Vagina (tissue), 2 donors: ENCODE results near the gene AMPD1. TPM values are rescaled to one million over a fixed set of nuclear protein-coding genes. Genes with fewer than 3 reads are reported as not detected.

Source experiments
- DNase-seq, 2 donors: peaks; one replicate each; pipeline ENCODE4 v3.0.0-alpha.2; 2017; ENCODE audit errors: extremely low spot score in 2 of 2
- H3K27ac ChIP-seq: fragments of 200-600 bp; sonication (generic); one replicate; pipeline ENCODE4 v1.5.1; 2019
- H3K27me3 ChIP-seq: fragments of 200-600 bp; sonication (generic); one replicate; pipeline ENCODE4 v1.5.1; 2019
- H3K36me3 ChIP-seq, 2 donors: fragments of 200-600 bp; sonication (generic); one replicate each; pipeline ENCODE4 v1.5.1; 2017 to 2019
- H3K4me1 ChIP-seq: fragments of 200-600 bp; sonication (generic); one replicate; pipeline ENCODE4 v1.5.1; 2019
- H3K4me3 ChIP-seq, 2 donors: fragments of 200-600 bp; sonication (generic); 1 replicate in 1 of 2; 2 replicates in 1 of 2; pipeline ENCODE4 v1.5.1; 2016 to 2019
- H3K9me3 ChIP-seq: fragments of 200-600 bp; sonication (generic); one replicate; pipeline ENCODE4 v1.5.1; 2019
- POLR2A ChIP-seq, 2 donors: fragments of 450-650 bp; IDR thresholded peaks; one replicate each; pipeline ENCODE4 v1.6.1; 2017; ENCODE audit warnings: antibody characterized with exemption in 2 of 2, mild to moderate bottlenecking in 2 of 2, moderate library complexity in 2 of 2
- POLR2AphosphoS5 ChIP-seq, 2 donors: sonication (generic); formaldehyde crosslinking; IDR thresholded peaks; one replicate each; pipeline ENCODE4 v1.9.0; 2017; ENCODE audit warnings: antibody characterized with exemption in 2 of 2, mild to moderate bottlenecking in 2 of 2, low read depth in 1 of 2; ENCODE audit not compliant: insufficient read depth in 1 of 2
- intact Hi-C: fragments of 100-400 bp; cut with DNase I; formaldehyde crosslinking; loops from one replicate; pipeline ENCODE4 v1.15.1; 2023
- total RNA-seq: library from RNA; depleted of rRNA; stranded (reverse); fragments of >200 nt; gene quantifications from one replicate; pipeline ENCODE4 v1.2.3, GENCODE V29; 2016
- TF ChIP-seq, protein P1 (sequence below), 3 experiments: fragments of 450-650 bp in 2 of 3; fragments of 200-600 bp in 1 of 3; sonication (generic) in 1 of 3; IDR thresholded peaks; one replicate each; pipeline ENCODE4 v1.5.1; 2017 to 2019; ENCODE audit warnings: antibody characterized with exemption in 3 of 3, mild to moderate bottlenecking in 2 of 3, moderate library complexity in 2 of 3

AMPD1 gene
- total RNA-seq, 1 donor from 2014 or later, result not detected

DNA sequence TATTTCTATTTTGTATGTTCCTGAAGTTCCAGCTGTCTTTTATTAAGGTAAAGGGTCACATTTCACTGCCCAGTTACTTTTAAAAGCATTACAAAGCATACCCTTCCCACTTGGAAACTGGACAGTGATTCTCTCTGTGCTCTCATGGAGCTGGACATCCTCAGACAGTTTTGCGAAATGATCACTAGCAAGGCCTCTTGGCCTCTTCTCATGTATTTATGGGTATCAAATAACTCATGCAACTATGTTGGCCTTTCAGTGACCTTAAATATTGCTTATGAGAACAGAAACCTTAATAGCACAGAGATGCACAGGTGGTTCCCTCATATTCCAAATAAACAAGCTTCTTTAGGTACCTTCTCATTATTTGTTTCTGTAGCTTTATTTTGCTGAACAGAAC is 7.9 kb upstream of the AMPD1 start:
- no peaks in the 10 kb centered on the region for H3K9me3 ChIP-seq
- H3K27me3 ChIP-seq, result no peaks in the 10 kb centered on the region
- no peak for DNase-seq
- intact Hi-C loops, result no loop called here
- no peaks in the 10 kb centered on the region for H3K4me1 ChIP-seq
- H3K36me3 ChIP-seq, result peaks cover 4 to 20% of the 10 kb centered on the region in 2 donors
- TF ChIP-seq, protein P1, sequence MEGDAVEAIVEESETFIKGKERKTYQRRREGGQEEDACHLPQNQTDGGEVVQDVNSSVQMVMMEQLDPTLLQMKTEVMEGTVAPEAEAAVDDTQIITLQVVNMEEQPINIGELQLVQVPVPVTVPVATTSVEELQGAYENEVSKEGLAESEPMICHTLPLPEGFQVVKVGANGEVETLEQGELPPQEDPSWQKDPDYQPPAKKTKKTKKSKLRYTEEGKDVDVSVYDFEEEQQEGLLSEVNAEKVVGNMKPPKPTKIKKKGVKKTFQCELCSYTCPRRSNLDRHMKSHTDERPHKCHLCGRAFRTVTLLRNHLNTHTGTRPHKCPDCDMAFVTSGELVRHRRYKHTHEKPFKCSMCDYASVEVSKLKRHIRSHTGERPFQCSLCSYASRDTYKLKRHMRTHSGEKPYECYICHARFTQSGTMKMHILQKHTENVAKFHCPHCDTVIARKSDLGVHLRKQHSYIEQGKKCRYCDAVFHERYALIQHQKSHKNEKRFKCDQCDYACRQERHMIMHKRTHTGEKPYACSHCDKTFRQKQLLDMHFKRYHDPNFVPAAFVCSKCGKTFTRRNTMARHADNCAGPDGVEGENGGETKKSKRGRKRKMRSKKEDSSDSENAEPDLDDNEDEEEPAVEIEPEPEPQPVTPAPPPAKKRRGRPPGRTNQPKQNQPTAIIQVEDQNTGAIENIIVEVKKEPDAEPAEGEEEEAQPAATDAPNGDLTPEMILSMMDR (IDR thresholded peaks at IDR 0.05), result no peak
- no peak for TF ChIP-seq POLR2A (IDR thresholded peaks at IDR 0.05)
- no peak for TF ChIP-seq POLR2AphosphoS5 (IDR thresholded peaks at IDR 0.05; ENCODE audit: insufficient read depth in 1 of 2, low read depth in 1 of 2)
- H3K4me3 ChIP-seq, result no peak overlapping the region
- H3K27ac ChIP-seq, result no peak overlapping the region

DNA sequence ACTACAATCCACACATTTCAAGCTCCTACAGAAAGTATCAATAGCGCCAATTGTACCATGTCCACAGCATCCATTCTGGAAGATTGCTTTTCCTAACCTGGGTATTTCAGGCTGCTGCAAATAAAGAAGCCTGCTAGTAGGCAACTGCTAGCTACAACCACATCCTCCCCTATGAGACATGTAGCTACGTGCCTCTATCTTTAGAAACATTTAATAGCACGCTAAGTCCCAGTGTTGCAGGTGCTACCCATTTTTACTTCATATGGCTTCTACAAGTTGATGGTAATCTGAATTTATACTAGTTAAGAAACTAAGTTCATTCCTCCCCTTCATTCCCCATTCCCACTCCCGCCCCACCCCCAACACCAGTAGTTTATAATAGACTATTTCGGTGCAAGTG is 7.4 kb upstream of the AMPD1 start:
- H3K4me1 ChIP-seq, result no peaks in the 10 kb centered on the region
- H3K4me3 ChIP-seq, result no peak overlapping the region
- intact Hi-C loops, result no loop called here
- no peak for TF ChIP-seq POLR2AphosphoS5 (IDR thresholded peaks at IDR 0.05; ENCODE audit: insufficient read depth in 1 of 2, low read depth in 1 of 2)
- no peak for TF ChIP-seq POLR2A (IDR thresholded peaks at IDR 0.05)
- H3K27ac ChIP-seq, result no peak overlapping the region
- H3K9me3 ChIP-seq, result no peaks in the 10 kb centered on the region
- no peaks in the 10 kb centered on the region for H3K27me3 ChIP-seq
- H3K36me3 ChIP-seq, result peaks cover 4 to 14% of the 10 kb centered on the region in 2 donors
- no peak for DNase-seq

GRCh38 chr1:114701931-114702330 is 6.6 kb upstream of the AMPD1 start:
- no peak for TF ChIP-seq POLR2A (IDR thresholded peaks at IDR 0.05)
- TF ChIP-seq POLR2AphosphoS5 (IDR thresholded peaks at IDR 0.05; ENCODE audit: insufficient read depth in 1 of 2, low read depth in 1 of 2), result no peak
- TF ChIP-seq, protein P1 (IDR thresholded peaks at IDR 0.05), result no peak
- intact Hi-C loops, result no loop called here
- H3K4me3 ChIP-seq, result no peak overlapping the region
- H3K27ac ChIP-seq, result no peak overlapping the region
- no peaks in the 10 kb centered on the region for H3K27me3 ChIP-seq
- DNase-seq, result no peak
- peaks cover 0 to 6% of the 10 kb centered on the region in 2 donors for H3K36me3 ChIP-seq
- no peaks in the 10 kb centered on the region for H3K9me3 ChIP-seq
- no peaks in the 10 kb centered on the region for H3K4me1 ChIP-seq

- intact Hi-C loops, result no loop called here
- Histone ChIP-seq H3K9me3 (no peaks in the 10 kb centered on the region), H3K36me3 (no peaks in the 10 kb centered on the region), H3K4me3 (no peak overlapping the region), H3K27me3 (no peaks in the 10 kb centered on the region), H3K27ac (no peak overlapping the region), H3K4me1 (no peaks in the 10 kb centered on the region)
- DNase-seq, result no peak
- TF ChIP-seq, protein P1 (IDR thresholded peaks at IDR 0.05), result no peak
- no peak for TF ChIP-seq POLR2AphosphoS5 (IDR thresholded peaks at IDR 0.05; ENCODE audit: insufficient read depth in 1 of 2, low read depth in 1 of 2)
- no peak for TF ChIP-seq POLR2A (IDR thresholded peaks at IDR 0.05)
Observed at GRCh38 chr1:114700036-114700600, 4.8 kb upstream of the AMPD1 start.

DNA sequence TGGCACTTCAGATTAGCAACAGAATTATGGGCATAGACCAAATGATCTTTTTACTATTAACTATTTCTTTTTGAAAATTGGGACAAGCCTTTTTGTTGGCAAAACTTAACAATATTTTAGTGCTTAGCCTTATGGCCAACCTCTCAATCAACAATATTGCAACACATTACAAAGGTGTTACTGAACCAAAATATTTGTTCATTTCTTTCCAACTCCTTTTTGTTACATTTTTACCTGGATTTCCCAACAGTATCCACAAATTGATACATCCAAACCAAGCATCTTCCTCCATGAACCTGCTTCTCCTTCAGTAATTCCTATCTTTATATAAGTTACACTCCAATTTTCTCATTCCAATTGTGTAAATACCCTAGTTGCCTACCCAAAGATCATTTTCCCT is 1.5 kb upstream of the AMPD1 start:
- H3K9me3 ChIP-seq, result no peaks in the 10 kb centered on the region
- no peaks in the 10 kb centered on the region for H3K36me3 ChIP-seq
- no peak overlapping the region for H3K27ac ChIP-seq
- intact Hi-C loops, result no loop called here
- no peak overlapping the region for H3K4me3 ChIP-seq
- no peaks in the 10 kb centered on the region for H3K4me1 ChIP-seq
- TF ChIP-seq POLR2AphosphoS5 (IDR thresholded peaks at IDR 0.05; ENCODE audit: insufficient read depth in 1 of 2, low read depth in 1 of 2), result no peak
- TF ChIP-seq, protein P1 (IDR thresholded peaks at IDR 0.05), result no peak
- no peak for TF ChIP-seq POLR2A (IDR thresholded peaks at IDR 0.05)
- DNase-seq, result no peak
- no peaks in the 10 kb centered on the region for H3K27me3 ChIP-seq
